ENCODE data around the gene CAPN1. TPM values are rescaled to one million over a fixed set of nuclear protein-coding genes. Genes with fewer than 3 reads are reported as not detected.
A peak's percentile ranks its signal among the peaks of the same experiment; 100 is the strongest.

The CAPN1 gene
- total and polyA plus RNA-seq, 8 donors, result 79.5 to 325 (median 134) TPM

DNA sequence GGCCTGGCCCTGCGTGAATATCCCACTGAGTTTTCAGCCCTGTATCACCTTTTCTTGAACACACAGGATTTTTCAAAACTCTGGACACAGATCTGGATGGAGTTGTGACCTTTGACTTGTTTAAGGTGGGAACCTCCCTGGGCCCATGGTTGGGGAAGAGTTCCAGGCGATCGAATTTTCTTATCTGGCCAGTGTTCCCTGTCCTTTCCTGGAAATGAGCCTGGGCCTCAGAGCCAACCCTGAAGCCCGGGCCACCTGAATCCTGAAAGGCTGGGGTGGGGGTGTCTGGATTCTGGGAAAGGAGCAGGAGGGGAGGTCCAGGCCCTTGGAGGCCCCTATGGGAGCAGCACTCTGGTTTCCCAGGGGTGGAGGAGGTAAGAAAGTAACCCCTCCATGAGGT is 29.0 kb downstream of the CAPN1 start:
- H3K9me3 ChIP-seq, result no peaks in the 10 kb centered on the region
- TF ChIP-seq POLR2AphosphoS5 (IDR thresholded peaks at IDR 0.05), result no peak
- H3K4me3 ChIP-seq, result no peak overlapping the region
- H3K27ac ChIP-seq, result no peak overlapping the region
- intact Hi-C loops (cut with DNase I; ENCODE audit: low total_unique reads), result no loop called here
- WGBS, 5 donors, result 52 to 100% (median 65%) methylated on average over 1 to 4 of the region's 4 CpGs
- H3K27me3 ChIP-seq, result no peaks in the 10 kb centered on the region
- H3K4me1 ChIP-seq, result peaks cover 3 to 11% (median 8%) of the 10 kb centered on the region in 4 donors
- H3K36me3 ChIP-seq, result peaks cover 60 to 68% (median 66%) of the 10 kb centered on the region in 4 donors
- peak in 1 of 2 donors; percentile 2 for DNase-seq

DNA sequence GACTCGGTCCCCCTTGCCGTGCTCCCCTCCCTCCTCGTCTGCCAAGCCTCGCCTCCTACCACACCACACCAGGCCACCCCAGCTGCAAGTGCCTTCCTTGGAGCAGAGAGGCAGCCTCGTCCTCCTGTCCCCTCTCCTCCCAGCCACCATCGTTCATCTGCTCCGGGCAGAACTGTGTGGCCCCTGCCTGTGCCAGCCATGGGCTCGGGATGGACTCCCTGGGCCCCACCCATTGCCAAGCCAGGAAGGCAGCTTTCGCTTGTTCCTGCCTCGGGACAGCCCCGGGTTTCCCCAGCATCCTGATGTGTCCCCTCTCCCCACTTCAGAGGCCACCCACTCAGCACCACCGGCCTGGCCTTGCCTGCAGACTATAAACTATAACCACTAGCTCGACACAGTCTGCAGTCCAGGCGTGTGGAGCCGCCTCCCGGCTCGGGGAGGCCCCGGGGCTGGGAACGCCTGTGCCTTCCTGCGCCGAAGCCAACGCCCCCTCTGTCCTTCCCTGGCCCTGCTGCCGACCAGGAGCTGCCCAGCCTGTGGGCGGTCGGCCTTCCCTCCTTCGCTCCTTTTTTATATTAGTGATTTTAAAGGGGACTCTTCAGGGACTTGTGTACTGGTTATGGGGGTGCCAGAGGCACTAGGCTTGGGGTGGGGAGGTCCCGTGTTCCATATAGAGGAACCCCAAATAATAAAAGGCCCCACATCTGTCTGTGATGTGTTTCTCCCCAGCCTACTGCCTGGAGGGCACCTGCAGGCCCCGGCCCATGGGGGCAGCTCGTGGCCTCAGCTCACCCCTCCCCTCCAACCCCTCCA is 29.8 kb downstream of the CAPN1 start:
- H3K27ac ChIP-seq, result no peak overlapping the region
- no peaks in the 10 kb centered on the region for H3K9me3 ChIP-seq
- H3K36me3 ChIP-seq, result peaks cover 53 to 60% (median 58%) of the 10 kb centered on the region in 4 donors
- H3K27me3 ChIP-seq, result no peaks in the 10 kb centered on the region
- WGBS, 5 donors, result 68 to 79% (median 75%) methylated on average over 29 of the region's 29 CpGs
- H3K4me3 ChIP-seq, result no peak overlapping the region
- TF ChIP-seq POLR2A (IDR thresholded peaks at IDR 0.05) (no peak), POLR2AphosphoS5 (IDR thresholded peaks at IDR 0.05) (no peak), CTCF (IDR thresholded peaks at IDR 0.05) (no peak), EP300 (IDR thresholded peaks at IDR 0.05) (no peak)
- peak in 1 of 2 donors; percentile 62 for DNase-seq
- intact Hi-C loops (cut with DNase I; ENCODE audit: low total_unique reads), result no loop called here
- peaks cover 3 to 11% (median 8%) of the 10 kb centered on the region in 4 donors for H3K4me1 ChIP-seq

- peak in 1 of 2 donors; percentile 37 for DNase-seq
- intact Hi-C loops (cut with DNase I; ENCODE audit: low total_unique reads), result no loop called here
- no peak overlapping the region for H3K27ac ChIP-seq
- TF ChIP-seq EP300 (IDR thresholded peaks at IDR 0.05), result no peak
- no peak for TF ChIP-seq POLR2A (IDR thresholded peaks at IDR 0.05)
- no peak for TF ChIP-seq POLR2AphosphoS5 (IDR thresholded peaks at IDR 0.05)
- no peak for TF ChIP-seq CTCF (IDR thresholded peaks at IDR 0.05)
- 64 to 77% (median 71%) methylated on average over 8 to 13 of the region's 13 CpGs for WGBS, 5 donors
- peaks cover 3 to 11% (median 8%) of the 10 kb centered on the region in 4 donors for H3K4me1 ChIP-seq
- H3K4me3 ChIP-seq, result no peak overlapping the region
- H3K9me3 ChIP-seq, result no peaks in the 10 kb centered on the region
- no peaks in the 10 kb centered on the region for H3K27me3 ChIP-seq
- peaks cover 46 to 52% (median 50%) of the 10 kb centered on the region in 4 donors for H3K36me3 ChIP-seq
These were observed 30.6 kb downstream of the CAPN1 start for GRCh38 chr11:65212226-65212801.

DNA sequence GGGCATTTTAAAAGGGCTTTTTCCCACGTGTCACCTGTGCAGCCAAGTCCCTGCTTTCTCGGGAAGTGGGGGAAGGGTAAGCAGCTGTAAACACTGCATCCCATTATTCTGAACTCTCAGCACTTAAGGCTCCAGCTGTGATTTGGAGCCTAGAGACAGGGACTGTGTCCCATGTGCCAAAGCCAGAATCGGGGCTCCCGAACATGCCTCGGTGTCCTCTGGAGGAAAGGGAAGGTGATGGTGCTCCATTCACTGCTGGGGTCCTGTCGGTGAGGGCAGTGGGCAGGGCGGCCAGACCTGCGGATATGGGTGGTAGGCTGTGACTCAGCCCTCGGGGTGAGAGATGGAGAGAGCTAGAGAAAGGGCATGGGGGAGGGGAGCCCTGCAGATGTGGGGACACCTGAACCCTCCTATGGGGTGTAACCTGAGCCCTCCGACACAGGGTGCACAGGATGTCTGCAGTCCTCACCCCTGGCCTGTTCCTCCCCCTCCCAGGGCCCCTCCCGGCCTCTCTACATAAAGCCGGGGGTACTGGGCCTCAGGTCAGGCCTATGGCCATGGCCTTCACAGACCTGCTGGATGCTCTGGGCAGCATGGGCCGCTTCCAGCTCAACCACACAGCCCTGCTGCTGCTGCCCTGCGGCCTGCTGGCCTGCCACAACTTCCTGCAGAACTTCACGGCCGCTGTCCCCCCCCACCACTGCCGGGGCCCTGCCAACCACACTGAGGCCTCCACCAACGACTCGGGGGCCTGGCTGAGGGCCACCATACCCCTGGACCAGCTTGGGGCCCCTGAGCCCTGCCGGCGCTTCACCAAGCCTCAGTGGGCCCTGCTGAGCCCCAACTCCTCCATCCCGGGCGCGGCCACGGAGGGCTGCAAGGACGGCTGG is 31.8 kb downstream of the CAPN1 start:
- WGBS, 5 donors, result 41 to 58% (median 45%) methylated on average over 16 to 26 of the region's 26 CpGs
- Histone ChIP-seq H3K36me3 (peaks cover 34 to 40% (median 38%) of the 10 kb centered on the region in 4 donors), H3K9me3 (no peaks in the 10 kb centered on the region), H3K4me3 (no peak overlapping the region), H3K27me3 (no peaks in the 10 kb centered on the region), H3K4me1 (peaks cover 3 to 11% (median 8%) of the 10 kb centered on the region in 4 donors), H3K27ac (no peak overlapping the region)
- peak; percentile 24 to 46 for DNase-seq
- TF ChIP-seq EP300 (IDR thresholded peaks at IDR 0.05) (no peak), POLR2A (IDR thresholded peaks at IDR 0.05) (no peak), POLR2AphosphoS5 (IDR thresholded peaks at IDR 0.05) (no peak), CTCF (IDR thresholded peaks at IDR 0.05) (no peak)
- intact Hi-C loops (cut with DNase I; ENCODE audit: low total_unique reads), result no loop called here
